Endothelial cell of hepatic sinusoid (primary cell): ENCODE data around the gene KREMEN1.
"Not testable (repeated sequence)": the region's sequence is repeated elsewhere in the genome, so short reads cannot be mapped to it uniquely, and the experiment has no call there.

Experiments used
- in situ Hi-C: cut with HindIII; loops from 2 replicates; pipeline ENCODE4 v1.10.0; 2017; ENCODE audit warnings: low sequenced_read_pairs

KREMEN1 gene, protein sequence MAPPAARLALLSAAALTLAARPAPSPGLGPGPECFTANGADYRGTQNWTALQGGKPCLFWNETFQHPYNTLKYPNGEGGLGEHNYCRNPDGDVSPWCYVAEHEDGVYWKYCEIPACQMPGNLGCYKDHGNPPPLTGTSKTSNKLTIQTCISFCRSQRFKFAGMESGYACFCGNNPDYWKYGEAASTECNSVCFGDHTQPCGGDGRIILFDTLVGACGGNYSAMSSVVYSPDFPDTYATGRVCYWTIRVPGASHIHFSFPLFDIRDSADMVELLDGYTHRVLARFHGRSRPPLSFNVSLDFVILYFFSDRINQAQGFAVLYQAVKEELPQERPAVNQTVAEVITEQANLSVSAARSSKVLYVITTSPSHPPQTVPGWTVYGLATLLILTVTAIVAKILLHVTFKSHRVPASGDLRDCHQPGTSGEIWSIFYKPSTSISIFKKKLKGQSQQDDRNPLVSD

GRCh38 chr22:29072979-29073617 is at the start of gene KREMEN1:
Gene KREMEN1, plus strand, starts transcription at chr22:29073035. Its CDS starts 96 bp downstream, at chr22:29073131.
- in situ Hi-C loops, result no loop called here

DNA sequence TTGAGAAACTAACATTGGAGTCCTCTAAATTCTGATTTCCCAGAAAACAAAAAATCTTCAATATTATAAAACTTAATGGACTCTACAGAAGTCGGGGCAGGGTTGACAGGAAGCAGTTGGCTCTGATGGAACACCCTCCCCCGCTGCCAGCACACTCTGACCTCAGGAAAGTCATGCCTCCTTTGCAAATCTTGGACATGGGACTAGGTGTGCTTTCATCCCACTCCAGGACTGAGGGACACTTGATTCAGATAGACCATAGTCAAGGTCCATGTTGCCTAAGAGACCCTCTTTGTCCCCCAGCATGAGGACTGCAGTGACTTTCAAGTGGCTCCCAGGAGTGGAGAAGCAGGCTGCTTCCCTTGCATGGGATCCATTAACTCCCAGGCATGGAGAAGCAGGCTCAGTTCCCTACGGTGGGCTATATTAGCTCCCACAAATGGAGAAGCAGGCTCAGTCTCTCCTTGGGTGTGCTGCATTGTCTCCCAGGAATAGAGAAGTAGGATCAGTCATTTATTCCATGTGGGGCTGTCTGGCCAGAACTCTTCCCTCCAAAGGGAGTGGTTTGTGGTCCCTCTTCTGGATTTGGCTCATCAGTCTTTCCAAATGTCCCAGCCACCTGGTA is 49.6 kb upstream of the KREMEN1 start:
- in situ Hi-C loops, result no loop called here

DNA sequence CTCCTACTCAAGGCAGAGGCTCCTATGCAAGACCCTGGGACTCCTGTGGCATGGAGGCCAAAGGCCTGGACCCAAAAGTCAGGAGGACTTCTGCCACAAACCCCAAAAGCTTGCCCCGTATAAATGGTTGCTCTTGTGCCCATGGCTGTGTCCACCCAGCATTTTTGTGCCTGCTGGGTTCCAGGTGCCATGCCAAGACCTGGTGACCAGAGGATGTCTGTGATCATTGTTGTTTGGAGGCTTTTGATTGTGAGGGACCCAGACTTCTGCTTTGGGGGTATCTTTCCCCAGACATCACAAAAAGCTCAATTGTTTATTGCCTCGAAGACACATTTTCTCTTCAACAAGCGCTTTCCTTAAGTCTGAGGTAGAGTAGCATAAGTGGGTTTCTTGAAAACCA is 46.3 kb upstream of the KREMEN1 start:
- in situ Hi-C loops, result no loop called here

DNA sequence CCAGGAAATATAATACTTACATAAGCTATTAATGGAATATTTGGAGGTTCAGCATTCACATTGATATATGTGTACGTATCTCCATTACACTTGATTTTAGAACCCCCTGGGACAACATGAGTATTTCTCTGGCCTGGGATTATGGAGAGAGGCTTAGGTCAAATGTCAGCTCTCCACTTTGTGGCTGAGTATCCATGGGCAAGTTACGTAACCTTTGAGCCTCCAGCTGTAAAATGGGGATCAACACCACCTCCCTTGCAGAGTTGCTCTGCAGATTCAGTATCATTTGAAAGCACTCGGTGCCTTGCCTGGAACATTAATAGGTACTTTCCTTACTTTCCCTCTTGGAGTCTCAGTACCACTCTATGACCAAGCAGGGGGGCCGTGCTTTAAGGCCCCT is 44.4 kb upstream of the KREMEN1 start:
- in situ Hi-C loops, result no loop called here

DNA sequence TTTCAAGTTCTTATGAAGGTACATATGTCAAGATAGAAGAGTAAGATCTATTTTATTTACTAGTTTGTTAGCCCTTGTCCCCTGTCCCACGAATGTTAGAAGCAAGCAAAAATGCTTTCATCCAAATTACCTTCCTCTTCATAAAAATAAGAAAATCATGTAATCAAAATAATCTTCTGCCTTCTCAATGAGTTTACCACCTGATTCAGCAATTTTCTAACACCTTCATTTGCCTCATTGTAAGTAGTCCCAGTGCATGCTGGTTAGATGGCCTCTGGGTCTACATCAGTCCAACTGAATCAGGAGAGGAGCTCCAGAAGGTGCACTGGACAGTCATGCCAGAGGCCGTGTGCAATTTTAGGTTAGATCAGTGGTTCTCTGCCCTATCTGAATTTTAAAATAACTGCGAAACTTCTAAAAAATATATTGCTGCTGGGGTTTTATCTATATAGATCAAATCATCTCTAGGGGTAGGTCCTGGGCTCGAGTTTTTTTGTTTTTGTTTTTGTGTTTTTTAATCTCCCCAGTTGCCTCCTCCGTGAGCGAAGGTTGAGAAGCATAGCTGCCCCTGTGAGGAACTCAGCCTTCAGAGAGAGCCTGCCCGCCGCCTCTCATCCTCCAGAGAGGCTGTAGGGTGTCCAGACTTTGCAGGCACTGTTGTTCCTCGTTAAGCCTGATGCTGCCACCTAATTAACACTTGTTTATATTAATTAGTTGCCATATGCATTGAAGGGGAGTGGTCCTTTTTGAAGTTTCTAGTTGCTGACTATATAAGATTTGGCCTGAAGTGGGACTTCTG is 43.4 kb upstream of the KREMEN1 start:
- in situ Hi-C loops, result no loop called here

GRCh38 chr22:29030016-29030617 is 42.7 kb upstream of the KREMEN1 start:
- in situ Hi-C loops, result no loop called here

GRCh38 chr22:29030618-29031226 is 42.1 kb upstream of the KREMEN1 start:
- in situ Hi-C loops, result no loop called here

GRCh38 chr22:29031227-29032011 is 41.4 kb upstream of the KREMEN1 start:
- in situ Hi-C loops, result no loop called here

DNA sequence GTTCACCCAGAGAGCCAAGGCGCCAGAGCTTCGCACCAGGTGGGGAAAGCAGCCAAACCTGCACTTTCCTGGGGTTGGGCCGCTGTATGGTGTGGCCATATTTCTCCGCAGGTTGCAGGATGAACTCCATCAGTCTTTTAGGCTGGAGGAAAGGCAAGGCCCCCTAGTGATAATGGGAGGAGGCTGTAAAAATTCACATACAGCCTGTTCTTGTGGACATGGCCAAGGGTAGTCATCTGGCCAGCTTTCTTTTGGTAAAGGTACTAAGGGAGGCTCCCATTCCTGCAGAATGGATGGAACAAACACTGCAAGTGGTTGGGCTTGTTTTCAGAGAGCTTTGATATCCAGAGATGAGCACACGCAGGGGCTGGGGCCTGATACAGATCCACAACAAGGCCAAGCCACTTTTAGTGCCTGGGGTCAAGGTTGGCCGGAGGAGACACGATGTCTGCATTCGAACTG is 40.8 kb upstream of the KREMEN1 start:
- in situ Hi-C loops, result no loop called here

GRCh38 chr22:29032584-29032983 is 40.3 kb upstream of the KREMEN1 start:
- in situ Hi-C loops, result no loop called here

GRCh38 chr22:29037340-29037932 is 35.4 kb upstream of the KREMEN1 start:
- in situ Hi-C loops, result no loop called here

- in situ Hi-C loops, result no loop called here
Observed at GRCh38 chr22:29039148-29039547, 33.7 kb upstream of the KREMEN1 start.

- in situ Hi-C loops, result not testable (repeated sequence)
Observed at GRCh38 chr22:29039684-29040083, 33.2 kb upstream of the KREMEN1 start.

DNA sequence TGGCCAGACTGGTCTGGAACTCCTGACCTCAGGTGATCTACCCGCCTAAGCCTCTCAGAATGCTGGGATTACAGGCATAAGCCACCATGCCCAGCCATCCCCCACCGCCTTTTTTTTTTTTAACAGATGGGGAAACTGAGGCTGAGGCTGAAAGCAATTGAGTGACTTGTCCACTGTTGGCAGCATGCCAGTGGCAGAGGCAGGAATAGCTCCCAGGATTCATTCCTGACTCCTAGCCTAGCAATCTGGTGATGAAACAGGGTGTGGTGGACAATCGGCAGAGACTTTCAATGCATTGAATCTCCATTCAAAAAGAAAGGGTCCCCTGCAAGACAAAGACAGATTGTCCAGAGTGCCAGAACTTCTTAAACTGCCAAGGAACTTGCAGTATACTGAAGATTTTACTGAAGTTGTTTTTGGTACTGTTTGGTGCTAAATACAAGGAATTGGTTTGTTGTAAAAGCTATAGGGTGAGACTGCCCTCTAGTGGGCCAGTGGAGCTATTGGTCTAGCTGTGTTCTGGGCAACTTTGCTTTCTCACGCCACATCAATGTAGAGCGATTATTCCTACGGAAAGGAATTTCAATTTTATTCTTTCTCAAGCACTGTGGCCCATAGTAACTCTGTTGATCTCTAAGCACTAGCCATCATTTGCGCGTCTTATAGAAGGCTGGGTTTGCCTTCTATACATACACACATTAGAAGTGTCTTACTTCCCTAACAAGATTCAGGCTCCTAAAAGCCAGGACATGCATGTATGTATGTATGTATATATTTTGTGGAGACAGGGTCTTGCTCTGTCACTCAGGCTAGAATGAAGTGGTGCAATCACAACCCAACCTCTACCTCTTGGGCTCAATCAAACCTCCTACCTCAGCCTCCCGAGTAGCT is 32.2 kb upstream of the KREMEN1 start:
- in situ Hi-C loops, result no loop called here

GRCh38 chr22:29041408-29041807 is 31.4 kb upstream of the KREMEN1 start:
- in situ Hi-C loops, result no loop called here

- in situ Hi-C loops, result no loop called here
Observed at GRCh38 chr22:29043906-29044575, 28.8 kb upstream of the KREMEN1 start.

DNA sequence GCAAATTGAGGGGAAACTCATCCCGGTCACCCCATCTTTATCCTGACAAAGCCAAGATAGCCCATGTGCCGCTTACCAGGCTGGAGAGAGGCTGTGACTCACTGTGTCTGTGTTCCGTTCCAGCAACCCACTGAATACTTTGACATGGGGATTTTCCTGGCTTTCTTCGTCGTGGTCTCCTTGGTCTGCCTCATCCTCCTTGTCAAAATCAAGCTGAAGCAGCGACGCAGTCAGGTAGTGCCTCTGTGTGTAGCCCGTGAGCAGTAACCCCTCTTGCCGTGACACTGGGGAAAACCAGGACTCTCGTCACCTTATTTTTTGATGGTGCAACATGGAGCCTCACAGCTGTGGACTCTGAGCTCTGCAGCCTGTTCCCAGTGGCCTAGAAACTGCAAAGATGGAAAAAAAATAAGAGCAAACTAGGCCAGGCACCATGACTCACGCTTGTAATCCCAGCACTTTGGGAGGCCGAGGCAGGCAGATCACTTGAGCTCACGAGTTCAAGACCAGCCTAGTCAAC is 28.1 kb upstream of the KREMEN1 start:
- in situ Hi-C loops, result no loop called here
